GM12892 (cell line): ENCODE data around the gene FSTL4.

Experiments used
- POLR2A ChIP-seq: IDR thresholded peaks from 2 replicates; pipeline ENCODE4 v1.6.1; 2011; ENCODE audit warnings: low read depth, low read length, control low read depth
- POLR2AphosphoS5 ChIP-seq: IDR thresholded peaks from 2 replicates; pipeline ENCODE4 v1.6.1; 2011; ENCODE audit warnings: low read depth, low read length, control low read depth
- TAF1 ChIP-seq: IDR thresholded peaks from 2 replicates; pipeline ENCODE4 v1.6.1; 2011; ENCODE audit warnings: low read depth, mild to moderate bottlenecking, control low read depth, low read length, borderline replicate concordance

- no peak for TF ChIP-seq POLR2A
- TF ChIP-seq TAF1 = no peak
- TF ChIP-seq POLR2AphosphoS5 = no peak
Observed at GRCh38 chr5:133316346-133317343, 295.7 kb downstream of the FSTL4 start.
